ENCODE measurements around the gene ANO4.
"Not testable (repeated sequence)": the region's sequence is repeated elsewhere in the genome, so short reads cannot be mapped to it uniquely, and the experiment has no call there.

The ANO4 gene

GRCh38 chr12:100976735-100977134, 182.2 kb downstream of the ANO4 start:
- DNase-seq (ENCODE audit: low read depth): no peak
- H3K4me3 ChIP-seq (ENCODE audit: low read depth, low read length): no peak overlapping the region

DNA sequence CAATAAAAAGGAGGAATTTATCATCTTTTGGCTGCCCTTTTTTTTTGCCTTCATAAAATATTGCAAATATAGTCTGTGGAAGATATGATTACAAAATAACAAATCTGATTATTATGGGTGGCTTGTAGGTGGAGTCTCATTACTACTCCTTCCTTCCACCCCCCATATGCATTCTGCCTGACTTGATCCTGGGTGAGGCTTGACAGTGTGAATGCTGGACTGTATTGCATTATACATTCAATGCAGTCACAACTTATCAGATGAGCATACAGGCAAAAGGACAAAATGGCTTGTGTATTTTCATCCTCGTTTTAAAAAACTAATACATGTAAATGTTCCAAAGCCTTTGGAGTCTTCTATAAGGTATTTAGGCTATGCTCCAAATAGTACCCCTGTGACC, 186.3 kb downstream of the ANO4 start:
- no peak for DNase-seq (ENCODE audit: low read depth)
- H3K4me3 ChIP-seq (ENCODE audit: low read depth, low read length): no peak overlapping the region

GRCh38 chr12:100982511-100983183, 188.1 kb downstream of the ANO4 start:
- no peak for DNase-seq (ENCODE audit: low read depth)
- H3K4me3 ChIP-seq (ENCODE audit: low read depth, low read length): no peak overlapping the region

- no peak for DNase-seq (ENCODE audit: low read depth)
- no peak overlapping the region for H3K4me3 ChIP-seq (ENCODE audit: low read depth, low read length)
Observed at GRCh38 chr12:100984796-100985195, 190.2 kb downstream of the ANO4 start.

GRCh38 chr12:100986595-100987547, 192.3 kb downstream of the ANO4 start:
- H3K4me3 ChIP-seq (ENCODE audit: low read depth, low read length): no peak overlapping the region

DNA sequence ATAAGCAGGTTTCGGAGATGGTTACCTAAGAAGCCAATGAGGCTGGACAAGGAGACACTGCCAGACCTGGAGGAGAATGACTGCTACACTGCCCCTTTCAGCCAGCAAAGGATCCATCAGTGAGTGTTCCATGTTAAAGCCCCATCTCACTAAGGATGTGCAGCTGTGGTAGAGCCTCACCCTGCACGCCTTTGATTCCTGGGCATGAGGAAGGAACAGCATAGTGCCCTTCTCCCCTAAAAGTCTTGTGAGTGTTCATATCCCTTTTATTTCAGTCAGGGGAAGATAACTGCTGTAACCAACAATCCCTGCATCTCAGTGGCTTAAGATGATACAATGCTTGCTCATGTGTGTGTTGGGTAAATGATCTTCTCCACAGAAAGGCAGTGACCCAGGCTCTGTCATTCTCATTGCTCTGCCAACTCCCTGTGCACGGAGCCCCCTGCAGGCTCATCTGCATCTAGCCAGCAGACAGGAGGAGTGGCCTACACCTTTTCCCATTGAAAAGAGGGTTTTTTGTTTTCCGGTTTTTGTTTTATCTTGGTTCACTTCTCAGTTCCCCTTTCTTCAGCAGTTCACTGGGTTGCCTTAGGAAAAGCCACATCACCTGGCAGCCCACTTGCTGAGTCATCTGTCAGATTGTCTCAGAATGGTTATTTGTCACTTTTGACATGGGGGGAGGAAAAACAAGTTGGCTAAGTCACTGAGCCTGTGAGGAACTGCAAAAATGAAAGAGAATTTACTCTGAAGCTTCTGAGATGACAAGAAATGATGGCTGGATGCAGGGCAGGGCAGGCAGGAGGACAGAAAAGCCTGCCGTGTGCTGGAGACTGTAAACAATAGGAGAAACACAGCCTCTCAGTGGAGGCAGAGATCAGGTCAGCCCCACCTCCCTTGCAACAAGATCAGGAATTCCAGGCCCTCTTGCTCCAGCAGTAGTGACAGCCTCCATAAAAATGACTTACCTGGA, 193.3 kb downstream of the ANO4 start:
- DNase-seq (ENCODE audit: low read depth): peak; percentile 11
- no peak overlapping the region for H3K4me3 ChIP-seq (ENCODE audit: low read depth, low read length)

More at GRCh38 chr12:100986595-100987547, 192.3 kb downstream of the ANO4 start:
- peak; percentile 13 for DNase-seq (ENCODE audit: low read depth)

GRCh38 chr12:100989509-100989908, 194.9 kb downstream of the ANO4 start:
- not testable (repeated sequence) for DNase-seq (ENCODE audit: low read depth); H3K4me3 ChIP-seq (ENCODE audit: low read depth, low read length)

- H3K4me3 ChIP-seq (ENCODE audit: low read depth, low read length): no peak overlapping the region
- no peak for DNase-seq (ENCODE audit: low read depth)
Observed at GRCh38 chr12:100991102-100991501, 196.5 kb downstream of the ANO4 start.

DNA sequence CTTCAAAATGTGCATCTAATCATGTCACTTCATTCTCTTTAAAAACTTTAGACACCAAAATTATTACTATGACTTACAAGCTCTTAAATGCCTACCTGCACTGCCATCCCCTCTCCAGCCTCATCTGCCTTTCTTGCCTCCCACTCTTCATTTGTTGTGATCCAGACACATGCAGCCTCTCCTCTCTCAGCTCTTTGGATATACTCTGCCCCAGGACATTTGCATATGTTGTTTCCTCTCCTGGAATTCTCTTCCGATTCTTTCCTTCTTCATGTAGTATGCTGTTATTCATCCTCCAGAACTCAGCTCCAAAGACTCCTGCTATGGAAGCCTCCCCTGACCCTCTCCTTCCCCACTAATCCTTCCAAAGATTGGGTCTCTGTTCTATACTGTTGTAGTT, 197.6 kb downstream of the ANO4 start:
- H3K4me3 ChIP-seq (ENCODE audit: low read depth, low read length): no peak overlapping the region
- DNase-seq (ENCODE audit: low read depth): no peak

- DNase-seq (ENCODE audit: low read depth): no peak
- no peak overlapping the region for H3K4me3 ChIP-seq (ENCODE audit: low read depth, low read length)
Observed at GRCh38 chr12:100993916-100994450, 199.4 kb downstream of the ANO4 start.

DNA sequence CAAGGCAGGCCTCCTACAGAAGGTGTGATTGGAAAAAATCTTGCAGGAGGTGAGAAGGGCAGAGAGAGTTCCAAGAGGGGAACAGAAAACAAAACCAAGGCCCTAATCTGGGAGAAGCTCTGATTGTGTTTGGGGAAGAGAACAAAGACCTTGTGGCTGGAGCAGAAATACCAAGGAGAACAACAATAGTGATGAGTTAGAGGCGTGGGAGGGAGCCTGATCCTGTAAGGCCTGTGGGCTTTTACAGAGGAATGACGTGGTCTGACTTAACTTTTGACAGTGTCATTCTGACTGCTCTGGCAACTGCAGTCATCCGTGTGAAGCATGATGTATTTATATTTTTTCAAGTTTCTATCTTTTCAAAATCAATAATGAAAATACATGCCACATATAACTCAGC, 200.6 kb downstream of the ANO4 start:
- DNase-seq (ENCODE audit: low read depth): peak; percentile 23

DNA sequence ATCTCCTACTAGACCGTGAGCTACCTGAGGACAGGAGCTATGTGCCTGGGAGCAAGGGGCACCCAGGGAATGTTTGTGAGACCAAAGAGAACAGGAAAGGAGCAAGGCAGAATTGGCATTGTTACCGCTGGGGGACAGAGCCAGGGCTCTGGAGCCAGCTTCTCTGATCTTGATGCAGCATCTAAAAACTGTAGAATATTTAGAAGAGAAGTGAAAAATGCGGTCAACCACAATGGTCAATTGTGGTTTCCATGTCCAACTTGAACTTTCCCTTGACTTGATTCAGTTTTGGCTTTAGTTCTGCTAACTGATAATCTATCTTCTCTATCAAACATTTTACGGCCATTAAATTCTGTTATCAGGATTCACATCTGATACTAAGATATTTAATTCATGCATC, 201.2 kb downstream of the ANO4 start:
- no peak for DNase-seq (ENCODE audit: low read depth)
- H3K4me3 ChIP-seq (ENCODE audit: low read depth, low read length): no peak overlapping the region

More for the DNA sequence above, 200.6 kb downstream of the ANO4 start:
- H3K4me3 ChIP-seq (ENCODE audit: low read depth, low read length): no peak overlapping the region

GRCh38 chr12:101001669-101002068, 207.1 kb downstream of the ANO4 start:
- no peak for DNase-seq (ENCODE audit: low read depth)
- H3K4me3 ChIP-seq (ENCODE audit: low read depth, low read length): no peak overlapping the region

DNA sequence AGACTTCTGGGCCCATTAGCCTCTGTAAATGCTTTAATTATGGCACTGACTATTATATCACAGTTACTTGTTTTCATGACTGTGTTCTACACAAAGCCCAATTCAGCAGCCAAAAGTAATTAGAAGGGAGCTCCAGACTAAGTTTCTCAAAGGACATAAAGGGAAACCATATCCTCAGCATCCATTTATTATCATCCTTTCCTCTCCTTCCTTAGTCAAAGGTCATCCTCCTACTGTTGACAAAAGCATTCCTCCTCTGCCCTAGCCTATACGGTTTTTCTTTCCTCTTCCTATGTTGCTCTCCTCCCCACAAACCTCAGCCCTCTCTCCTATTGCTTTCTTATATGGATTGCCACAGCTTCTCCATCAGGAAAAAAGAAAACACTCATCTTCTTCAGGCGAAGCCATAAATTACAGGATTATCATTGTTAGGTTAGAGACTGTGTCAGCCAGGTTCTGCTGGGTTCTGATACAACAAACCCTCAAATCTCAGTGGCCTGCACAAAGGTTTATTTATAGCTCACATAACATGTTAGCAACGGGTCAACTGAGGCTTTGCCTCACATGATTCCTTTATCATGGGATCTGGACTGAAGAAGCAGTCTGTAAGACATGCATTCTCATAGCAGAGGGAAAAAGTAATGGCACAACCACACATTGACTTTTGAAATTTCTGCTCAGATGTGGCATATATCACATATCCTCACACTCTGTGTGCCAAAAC, 208.3 kb downstream of the ANO4 start:
- H3K4me3 ChIP-seq (ENCODE audit: low read depth, low read length): no peak overlapping the region
- no peak for DNase-seq (ENCODE audit: low read depth)

DNA sequence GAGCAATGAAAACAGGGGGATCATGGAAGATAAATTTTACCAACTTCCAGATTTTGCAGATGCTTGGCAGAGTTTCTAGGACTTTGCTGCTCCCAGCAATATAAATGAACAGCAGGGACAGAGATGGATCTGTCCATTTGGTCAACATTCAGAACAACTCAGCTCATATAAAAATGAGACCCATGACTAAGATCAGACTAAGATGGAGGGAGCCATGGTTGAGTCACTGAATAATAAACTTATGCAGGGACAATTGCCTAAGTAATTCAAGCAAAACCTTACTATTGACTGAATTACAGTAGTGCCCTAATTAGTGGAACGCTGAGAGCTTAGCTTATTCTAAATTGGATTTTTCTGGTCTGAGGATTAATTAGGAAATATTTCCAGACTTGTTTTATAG, 210.3 kb downstream of the ANO4 start:
- DNase-seq (ENCODE audit: low read depth): no peak
- H3K4me3 ChIP-seq (ENCODE audit: low read depth, low read length): no peak overlapping the region

DNA sequence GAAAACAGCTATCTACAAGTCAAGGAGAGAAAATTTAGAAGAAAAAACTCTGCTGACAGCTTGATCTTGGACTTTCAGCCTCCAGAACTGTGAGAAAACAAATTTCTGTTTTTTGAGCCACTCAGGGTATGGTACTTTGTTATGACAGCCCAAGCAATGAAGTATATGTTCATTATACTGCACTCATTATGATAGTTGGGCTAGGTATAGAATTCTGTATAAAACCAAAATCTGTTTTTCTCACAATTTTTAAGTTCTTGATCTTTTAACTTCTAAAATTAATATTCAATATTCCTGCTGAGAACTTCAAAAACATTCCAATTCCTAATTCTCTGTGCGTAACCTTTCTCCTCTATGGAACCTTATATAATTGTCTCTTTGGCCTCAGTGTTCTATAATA, 214.7 kb downstream of the ANO4 start:
- H3K4me3 ChIP-seq (ENCODE audit: low read depth, low read length): no peak overlapping the region

GRCh38 chr12:101010896-101011295, 216.3 kb downstream of the ANO4 start:
- DNase-seq (ENCODE audit: low read depth): no peak
- no peak overlapping the region for H3K4me3 ChIP-seq (ENCODE audit: low read depth, low read length)

More for the DNA sequence above, 214.7 kb downstream of the ANO4 start:
- no peak for DNase-seq (ENCODE audit: low read depth)

DNA sequence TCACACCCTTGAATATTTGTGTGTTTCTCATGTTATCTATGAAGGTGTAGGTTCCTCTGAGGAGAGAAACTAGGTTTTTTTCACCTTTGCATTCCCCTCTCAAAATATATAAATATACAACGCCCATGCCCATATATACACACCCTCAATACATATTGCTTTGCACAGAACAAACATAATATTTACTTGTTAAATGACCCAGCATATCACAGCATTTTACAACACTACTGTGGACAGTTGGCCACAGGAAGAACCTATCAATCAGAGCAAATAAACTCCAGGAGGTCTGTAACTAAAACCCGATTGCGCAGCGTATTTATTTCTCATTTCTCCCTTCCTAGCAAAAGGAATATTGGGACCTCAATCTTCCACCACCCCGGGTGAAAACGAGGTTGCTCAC, 219.4 kb downstream of the ANO4 start:
- DNase-seq (ENCODE audit: low read depth): no peak
- H3K4me3 ChIP-seq (ENCODE audit: low read depth, low read length): no peak overlapping the region

DNA sequence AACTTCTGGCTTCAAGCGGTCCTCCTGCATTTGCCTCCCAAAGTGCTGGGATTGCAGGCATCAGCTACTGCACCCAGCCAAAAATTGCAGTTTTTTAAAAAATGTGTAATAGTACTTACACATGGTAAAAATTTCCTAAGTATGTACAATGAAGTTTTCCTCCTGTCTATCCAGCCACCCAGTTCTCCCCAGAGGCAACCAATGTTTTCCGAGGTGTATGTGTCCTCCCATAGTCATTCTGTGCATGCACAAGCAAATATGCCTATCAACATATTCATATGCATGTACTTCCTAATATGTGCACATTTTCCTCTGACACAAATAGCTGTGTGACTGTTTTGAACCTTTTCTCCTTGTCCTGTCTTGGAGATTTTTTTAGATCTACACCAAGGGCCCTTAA, 220.5 kb downstream of the ANO4 start:
- DNase-seq (ENCODE audit: low read depth): no peak
- no peak overlapping the region for H3K4me3 ChIP-seq (ENCODE audit: low read depth, low read length)
